Caki2 (cell line): ENCODE measurements around the gene SPINK2. TPM values are rescaled to one million over a fixed set of nuclear protein-coding genes. Genes with fewer than 3 reads are reported as not detected.
A peak's percentile ranks its signal among the peaks of the same experiment; 100 is the strongest.

Source experiments
- DNase-seq: peaks from one replicate; pipeline ENCODE4 v3.0.0-alpha.2; 2015; ENCODE audit warnings: low read depth
- in situ Hi-C: cut with HindIII; loops from 2 replicates; pipeline ENCODE4 v1.10.0; 2016; ENCODE audit warnings: low sequenced_read_pairs, low pct_unique_long_range_greater_than_20kb, mixed read lengths
- total RNA-seq: library from RNA; depleted of rRNA; stranded (reverse); fragments of >200 nt; shearing (Covaris generic); gene quantifications from 2 replicates; pipeline ENCODE4 v1.2.3, GENCODE V29; 2014; ENCODE audit warnings: low replicate concordance

Gene SPINK2
- total RNA-seq, 1 experiment from 2014 or later = not detected

GRCh38 chr4:56806666-56807065 lies 14.8 kb downstream of the SPINK2 start:
- no peak for DNase-seq
- in situ Hi-C loops = no loop called here

GRCh38 chr4:56804551-56804950 lies 16.9 kb downstream of the SPINK2 start:
- in situ Hi-C loops = no loop called here
- no peak for DNase-seq

- no peak for DNase-seq
- in situ Hi-C loops = no loop called here
These were observed 18.0 kb downstream of the SPINK2 start for GRCh38 chr4:56803471-56803870.

- peak; percentile 64 for DNase-seq
- in situ Hi-C loops = no loop called here
These were observed 21.4 kb downstream of the SPINK2 start for GRCh38 chr4:56799824-56800756.

- in situ Hi-C loops = no loop called here
These were observed 22.2 kb downstream of the SPINK2 start for GRCh38 chr4:56799161-56799759.

GRCh38 chr4:56796211-56796610 lies 25.3 kb downstream of the SPINK2 start:
- DNase-seq = no peak
- in situ Hi-C loops = no loop called here

More at GRCh38 chr4:56799161-56799759, 22.2 kb downstream of the SPINK2 start:
- no peak for DNase-seq

GRCh38 chr4:56791316-56791715 lies 30.2 kb downstream of the SPINK2 start:
- in situ Hi-C loops = no loop called here
- no peak for DNase-seq

- in situ Hi-C loops = no loop called here
- no peak for DNase-seq
These were observed 30.8 kb downstream of the SPINK2 start for GRCh38 chr4:56790691-56791091.

GRCh38 chr4:56788081-56788480 lies 33.4 kb downstream of the SPINK2 start:
- in situ Hi-C loops = no loop called here
- no peak for DNase-seq

- in situ Hi-C loops = no loop called here
- no peak for DNase-seq
These were observed 34.1 kb downstream of the SPINK2 start for GRCh38 chr4:56787380-56787779.

GRCh38 chr4:56786955-56787354 lies 34.5 kb downstream of the SPINK2 start:
- no peak for DNase-seq

GRCh38 chr4:56783986-56784385 lies 37.5 kb downstream of the SPINK2 start:
- DNase-seq = no peak
- in situ Hi-C loops = no loop called here

More at GRCh38 chr4:56786955-56787354, 34.5 kb downstream of the SPINK2 start:
- in situ Hi-C loops = no loop called here

GRCh38 chr4:56782019-56782418 lies 39.5 kb downstream of the SPINK2 start:
- in situ Hi-C loops = no loop called here
- no peak for DNase-seq

GRCh38 chr4:56773346-56773745 lies 48.2 kb downstream of the SPINK2 start:
- in situ Hi-C loops = no loop called here
- no peak for DNase-seq

- no peak for DNase-seq
- in situ Hi-C loops = no loop called here
These were observed 49.4 kb downstream of the SPINK2 start for GRCh38 chr4:56772134-56772533.

- in situ Hi-C loops = no loop called here
- DNase-seq = no peak
These were observed 52.7 kb downstream of the SPINK2 start for GRCh38 chr4:56768763-56769162.

- no peak for DNase-seq
- in situ Hi-C loops = no loop called here
These were observed 53.2 kb downstream of the SPINK2 start for GRCh38 chr4:56768316-56768715.

- in situ Hi-C loops = no loop called here
- no peak for DNase-seq
These were observed 53.9 kb downstream of the SPINK2 start for GRCh38 chr4:56767567-56767966.

GRCh38 chr4:56764775-56765174 lies 56.7 kb downstream of the SPINK2 start:
- in situ Hi-C loops = no loop called here

More at GRCh38 chr4:56764775-56765174, 56.7 kb downstream of the SPINK2 start:
- DNase-seq = no peak
